Natural killer cell (primary cell): Measurements from ENCODE around the gene BCL2L11. TPM values are rescaled to one million over a fixed set of nuclear protein-coding genes. Genes with fewer than 3 reads are reported as not detected.

Experiments
- ATAC-seq, 3 donors: fragments of 150-1000 bp in 2 of 3; fragments of 200-7000 bp in 1 of 3; cut with Tn5 transposase; 1 replicate in 1 of 3; 2 replicates in 2 of 3; pipeline ENCODE4 v1.10.0; 2021; ENCODE audit warnings: mild to moderate bottlenecking in 2 of 3, moderate library complexity in 2 of 3
- DNase-seq, 2 donors: peaks; one replicate each; pipeline versions ENCODE4 v3.0.0 to v3.0.0-alpha.2; 2013 to 2021; ENCODE audit warnings: mixed read lengths in 1 of 2
- H3K27ac ChIP-seq: one replicate; pipeline ENCODE4 v1.5.1; 2013; ENCODE audit warnings: mild to moderate bottlenecking, low read length
- H3K27me3 ChIP-seq: one replicate; pipeline ENCODE4 v1.6.1; 2013; ENCODE audit warnings: low read length; ENCODE audit not compliant: control insufficient read depth, insufficient read depth
- H3K36me3 ChIP-seq: one replicate; pipeline ENCODE4 v1.6.1; 2013; ENCODE audit warnings: low read length; ENCODE audit not compliant: control insufficient read depth, insufficient read depth
- H3K4me1 ChIP-seq: one replicate; pipeline ENCODE4 v1.6.1; 2013; ENCODE audit warnings: low read length; ENCODE audit not compliant: control insufficient read depth, insufficient read depth
- H3K4me3 ChIP-seq: one replicate; pipeline ENCODE4 v1.5.1; 2013; ENCODE audit warnings: low read length
- H3K9me3 ChIP-seq: one replicate; pipeline ENCODE4 v1.6.1; 2013; ENCODE audit warnings: low read length; ENCODE audit not compliant: control insufficient read depth, insufficient read depth
- H3K27ac Mint-ChIP-seq, 2 donors: one replicate each; pipeline ENCODE4 v1.8.0; 2022; ENCODE audit warnings: mild to moderate bottlenecking in 2 of 2, mixed read lengths in 2 of 2, moderate library complexity in 1 of 2
- H3K27me3 Mint-ChIP-seq, 2 donors: one replicate each; pipeline ENCODE4 v1.8.0; 2022; ENCODE audit warnings: low read depth in 2 of 2, mixed read lengths in 2 of 2
- H3K36me3 Mint-ChIP-seq: one replicate; pipeline ENCODE4 v1.8.0; 2022; ENCODE audit warnings: mixed read lengths
- H3K4me1 Mint-ChIP-seq, 2 donors: one replicate each; pipeline ENCODE4 v1.8.0; 2022; ENCODE audit warnings: mixed read lengths in 2 of 2
- H3K4me3 Mint-ChIP-seq: one replicate; pipeline ENCODE4 v1.8.0; 2022; ENCODE audit warnings: mild to moderate bottlenecking, moderate library complexity, mixed read lengths
- H3K9me3 Mint-ChIP-seq, 2 donors: one replicate each; pipeline ENCODE4 v1.8.0; 2022; ENCODE audit warnings: mixed read lengths in 2 of 2
- CTCF ChIP-seq: fragments of 200-600 bp; IDR thresholded peaks from one replicate; pipeline ENCODE4 v1.8.0; 2022; ENCODE audit warnings: antibody characterized with exemption
- WGBS: methylation state at CpG from one replicate; pipeline ENCODE4 v1.1.7; 2013; ENCODE audit warnings: missing lambda C conversion rate; ENCODE audit not compliant: insufficient coverage; 5-methylcytosine and 5-hydroxymethylcytosine counted together
- intact Hi-C: fragments of 100-400 bp; cut with micrococcal nuclease; formaldehyde crosslinking; loops from one replicate; pipeline ENCODE4 v1.14.2; 2022
- total RNA-seq, 4 donors: library from RNA; stranded (reverse); fragments of 120-200 nt in 1 of 4; gene quantifications; one replicate each; pipeline versions ENCODE4 v1.2.3 to v1.2.4, GENCODE V29; 2013 to 2022

Gene BCL2L11
- total RNA-seq, 3 donors from 2014 or later (not counting 1 experiment from before 2014, with no cell fraction given) = 27.4 to 56.9 (median 39.9) TPM

GRCh38 chr2:111216811-111217652 is 96.3 kb downstream of the BCL2L11 start:
- Mint-ChIP-seq H3K27me3 (no peaks in the 10 kb centered on the region), H3K4me1 (peaks cover 0 to 5% of the 10 kb centered on the region in 2 donors), H3K4me3 (no peak overlapping the region), H3K9me3 (peaks cover 6 to 7% of the 10 kb centered on the region in 2 donors), H3K36me3 (peaks cover 24% of the 10 kb centered on the region), H3K27ac (no peak overlapping the region)
- H3K4me3 ChIP-seq = no peak overlapping the region
- H3K27ac ChIP-seq = no peak overlapping the region
- no peaks in the 10 kb centered on the region for H3K27me3 ChIP-seq
- ATAC-seq (no peak), DNase-seq (no peak)
- H3K4me1 ChIP-seq = peaks cover 3% of the 10 kb centered on the region
- no peaks in the 10 kb centered on the region for H3K36me3 ChIP-seq
- intact Hi-C loops = no loop called here
- H3K9me3 ChIP-seq = peaks cover 3% of the 10 kb centered on the region
- whole genome bisulfite sequencing = 94% methylated on average over 6 of the region's 6 CpGs
- TF ChIP-seq CTCF = no peak
